DND-41 (cell line): Measurements from ENCODE around the gene STT3B.

ENCODE experiments used
- EZH2 ChIP-seq: IDR thresholded peaks from 3 replicates; pipeline ENCODE4 v1.6.1; 2012; ENCODE audit warnings: borderline replicate concordance, low read depth, mild to moderate bottlenecking, moderate library complexity, low read length, inconsistent platforms; ENCODE audit not compliant: severe bottlenecking
- TF ChIP-seq, protein P1 (sequence below): IDR thresholded peaks from 2 replicates; pipeline ENCODE4 v1.5.1; 2012; ENCODE audit warnings: borderline replicate concordance, low read length, moderate library complexity, mild to moderate bottlenecking; ENCODE audit not compliant: poor library complexity, severe bottlenecking; ENCODE audit errors: extremely low read depth

DNA sequence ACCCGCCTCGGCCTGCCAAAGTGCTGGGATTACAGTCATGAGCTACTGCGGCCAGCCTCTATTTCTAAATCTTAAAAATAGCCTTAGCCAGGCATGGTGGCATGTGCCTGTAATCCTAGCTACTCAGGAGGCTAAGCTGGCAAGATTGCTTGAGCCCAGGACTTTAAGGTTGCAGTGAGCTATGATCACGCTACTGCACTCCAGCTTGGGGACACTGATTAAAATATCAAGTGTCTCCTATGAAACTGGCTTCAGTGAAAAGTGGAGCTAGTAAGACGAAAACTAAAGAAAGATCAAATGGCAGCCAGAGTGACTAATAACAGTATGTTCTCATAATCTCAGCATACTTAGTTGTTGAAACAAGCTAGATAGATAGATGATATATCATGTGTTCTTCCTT lies 112.5 kb downstream of the STT3B start:
- TF ChIP-seq, protein P1, sequence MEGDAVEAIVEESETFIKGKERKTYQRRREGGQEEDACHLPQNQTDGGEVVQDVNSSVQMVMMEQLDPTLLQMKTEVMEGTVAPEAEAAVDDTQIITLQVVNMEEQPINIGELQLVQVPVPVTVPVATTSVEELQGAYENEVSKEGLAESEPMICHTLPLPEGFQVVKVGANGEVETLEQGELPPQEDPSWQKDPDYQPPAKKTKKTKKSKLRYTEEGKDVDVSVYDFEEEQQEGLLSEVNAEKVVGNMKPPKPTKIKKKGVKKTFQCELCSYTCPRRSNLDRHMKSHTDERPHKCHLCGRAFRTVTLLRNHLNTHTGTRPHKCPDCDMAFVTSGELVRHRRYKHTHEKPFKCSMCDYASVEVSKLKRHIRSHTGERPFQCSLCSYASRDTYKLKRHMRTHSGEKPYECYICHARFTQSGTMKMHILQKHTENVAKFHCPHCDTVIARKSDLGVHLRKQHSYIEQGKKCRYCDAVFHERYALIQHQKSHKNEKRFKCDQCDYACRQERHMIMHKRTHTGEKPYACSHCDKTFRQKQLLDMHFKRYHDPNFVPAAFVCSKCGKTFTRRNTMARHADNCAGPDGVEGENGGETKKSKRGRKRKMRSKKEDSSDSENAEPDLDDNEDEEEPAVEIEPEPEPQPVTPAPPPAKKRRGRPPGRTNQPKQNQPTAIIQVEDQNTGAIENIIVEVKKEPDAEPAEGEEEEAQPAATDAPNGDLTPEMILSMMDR: no peak
- TF ChIP-seq EZH2: no peak
